HFFc6 (cell line): ENCODE data around the gene LSM4. TPM values are rescaled to one million over a fixed set of nuclear protein-coding genes. Genes with fewer than 3 reads are reported as not detected.

Source experiments
- DNase-seq: peaks from one replicate; pipeline ENCODE4 v3.0.0-alpha.2; 2018
- H3K27ac Mint-ChIP-seq: 2 replicates; pipeline ENCODE4 v1.8.0; 2020; ENCODE audit warnings: mild to moderate bottlenecking, mixed read lengths
- H3K27me3 Mint-ChIP-seq: 2 replicates; pipeline ENCODE4 v1.8.0; 2021; ENCODE audit warnings: mild to moderate bottlenecking, moderate library complexity, mixed read lengths; ENCODE audit not compliant: insufficient read depth
- H3K36me3 Mint-ChIP-seq: 2 replicates; pipeline ENCODE4 v1.8.0; 2021; ENCODE audit warnings: low read depth, mixed read lengths
- H3K4me1 Mint-ChIP-seq: 2 replicates; pipeline ENCODE4 v1.8.0; 2020; ENCODE audit warnings: low read depth, mixed read lengths
- H3K4me3 Mint-ChIP-seq: 2 replicates; pipeline ENCODE4 v1.8.0; 2020; ENCODE audit warnings: mild to moderate bottlenecking, moderate library complexity, mixed read lengths
- H3K9me3 Mint-ChIP-seq: 2 replicates; pipeline ENCODE4 v1.8.0; 2020; ENCODE audit warnings: mild to moderate bottlenecking, mixed read lengths
- total RNA-seq, 6 experiments: library from RNA; stranded (reverse); fragmentation: NEBNext Ultra II Directional; extraction: Animal tissue kit (Norgen Biotek cat#: 25700); gene quantifications; 2 replicates in 1 of 6; 3 replicates in 5 of 6; pipeline ENCODE4 v1.2.3, GENCODE V29; 2021
- TF ChIP-seq, protein P1 (sequence below): fragments of 200-600 bp; sonication (generic); IDR thresholded peaks from 2 replicates; pipeline ENCODE4 v1.5.0; 2021; ENCODE audit warnings: antibody characterized with exemption, mild to moderate bottlenecking

Gene LSM4
- total RNA-seq, 6 experiments from 2014 or later, result 175 to 217 (median 202) TPM

GRCh38 chr19:18339723-18340122 is 16.8 kb upstream of the LSM4 start:
- H3K4me3 Mint-ChIP-seq, result peak overlapping the region; percentile 86
- DNase-seq, result peak; percentile 10
- peaks cover 5% of the 10 kb centered on the region; the same call in 1 of the 2 replicates for H3K36me3 Mint-ChIP-seq
- H3K4me1 Mint-ChIP-seq, result peaks cover 13% of the 10 kb centered on the region
- H3K27me3 Mint-ChIP-seq, result no peaks in the 10 kb centered on the region; the same call in 1 of the 2 replicates
- TF ChIP-seq, protein P1, sequence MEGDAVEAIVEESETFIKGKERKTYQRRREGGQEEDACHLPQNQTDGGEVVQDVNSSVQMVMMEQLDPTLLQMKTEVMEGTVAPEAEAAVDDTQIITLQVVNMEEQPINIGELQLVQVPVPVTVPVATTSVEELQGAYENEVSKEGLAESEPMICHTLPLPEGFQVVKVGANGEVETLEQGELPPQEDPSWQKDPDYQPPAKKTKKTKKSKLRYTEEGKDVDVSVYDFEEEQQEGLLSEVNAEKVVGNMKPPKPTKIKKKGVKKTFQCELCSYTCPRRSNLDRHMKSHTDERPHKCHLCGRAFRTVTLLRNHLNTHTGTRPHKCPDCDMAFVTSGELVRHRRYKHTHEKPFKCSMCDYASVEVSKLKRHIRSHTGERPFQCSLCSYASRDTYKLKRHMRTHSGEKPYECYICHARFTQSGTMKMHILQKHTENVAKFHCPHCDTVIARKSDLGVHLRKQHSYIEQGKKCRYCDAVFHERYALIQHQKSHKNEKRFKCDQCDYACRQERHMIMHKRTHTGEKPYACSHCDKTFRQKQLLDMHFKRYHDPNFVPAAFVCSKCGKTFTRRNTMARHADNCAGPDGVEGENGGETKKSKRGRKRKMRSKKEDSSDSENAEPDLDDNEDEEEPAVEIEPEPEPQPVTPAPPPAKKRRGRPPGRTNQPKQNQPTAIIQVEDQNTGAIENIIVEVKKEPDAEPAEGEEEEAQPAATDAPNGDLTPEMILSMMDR, result peak; percentile 59; the same call in 1 of the 2 replicates
- H3K9me3 Mint-ChIP-seq, result no peaks in the 10 kb centered on the region
- H3K27ac Mint-ChIP-seq, result peak overlapping the region; percentile 71

DNA sequence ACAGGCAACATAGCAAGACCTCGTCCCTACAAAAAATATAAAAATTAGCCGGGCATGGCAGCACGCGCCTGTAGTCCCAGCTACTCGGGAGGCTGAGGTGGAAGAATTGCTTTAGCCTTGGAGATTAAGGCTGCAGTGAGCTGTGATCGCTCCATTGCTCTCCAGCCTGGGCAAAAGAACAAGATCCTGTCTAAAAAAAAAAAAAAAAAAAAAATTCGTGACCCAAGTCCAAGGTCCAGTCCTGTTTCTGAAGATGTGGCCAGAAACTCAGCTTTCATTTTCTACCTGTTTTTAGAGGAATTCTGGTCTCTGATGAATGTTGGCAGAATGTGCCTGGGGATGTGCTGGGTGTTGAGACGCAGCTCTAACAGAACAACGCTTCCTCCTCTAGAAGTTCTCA is 15.7 kb upstream of the LSM4 start:
- DNase-seq, result no peak
- TF ChIP-seq, protein P1, result no peak
- H3K27ac Mint-ChIP-seq, result no peak overlapping the region
- H3K4me1 Mint-ChIP-seq, result peaks cover 13% of the 10 kb centered on the region
- peaks cover 1% of the 10 kb centered on the region for H3K27me3 Mint-ChIP-seq
- H3K9me3 Mint-ChIP-seq, result no peaks in the 10 kb centered on the region
- peaks cover 5% of the 10 kb centered on the region; the same call in 1 of the 2 replicates for H3K36me3 Mint-ChIP-seq
- H3K4me3 Mint-ChIP-seq, result no peak overlapping the region

- TF ChIP-seq, protein P1, result no peak
- peaks cover 1% of the 10 kb centered on the region for H3K27me3 Mint-ChIP-seq
- peaks cover under 1% of the 10 kb centered on the region; the same call in 1 of the 2 replicates for H3K36me3 Mint-ChIP-seq
- no peak overlapping the region for H3K27ac Mint-ChIP-seq
- H3K4me1 Mint-ChIP-seq, result peaks cover 14% of the 10 kb centered on the region
- DNase-seq, result no peak
- H3K4me3 Mint-ChIP-seq, result no peak overlapping the region
- H3K9me3 Mint-ChIP-seq, result no peaks in the 10 kb centered on the region
These were observed 13.2 kb upstream of the LSM4 start for GRCh38 chr19:18336121-18336520.

GRCh38 chr19:18333680-18334079 is 10.8 kb upstream of the LSM4 start:
- Mint-ChIP-seq H3K4me1 (peaks cover 18% of the 10 kb centered on the region), H3K27ac (no peak overlapping the region), H3K9me3 (no peaks in the 10 kb centered on the region), H3K4me3 (no peak overlapping the region), H3K36me3 (no peaks in the 10 kb centered on the region), H3K27me3 (peaks cover 1% of the 10 kb centered on the region)
- TF ChIP-seq, protein P1, result no peak
- no peak for DNase-seq

- Mint-ChIP-seq H3K36me3 (no peaks in the 10 kb centered on the region), H3K9me3 (no peaks in the 10 kb centered on the region), H3K27ac (no peak overlapping the region), H3K27me3 (peaks cover 1% of the 10 kb centered on the region), H3K4me3 (no peak overlapping the region), H3K4me1 (peaks cover 20% of the 10 kb centered on the region)
- TF ChIP-seq, protein P1, result no peak
- no peak for DNase-seq
These were observed 10.1 kb upstream of the LSM4 start for GRCh38 chr19:18332917-18333530.
